SK-N-SH (cell line): ENCODE data around the gene VSIG10L2. TPM values are rescaled to one million over a fixed set of nuclear protein-coding genes. Genes with fewer than 3 reads are reported as not detected.

Source experiments
- ELF1 ChIP-seq: IDR thresholded peaks from 2 replicates; pipeline ENCODE4 v1.4.0; 2012
- FOXM1 ChIP-seq: IDR thresholded peaks from 2 replicates; pipeline ENCODE4 v1.4.0; 2012; ENCODE audit warnings: low read depth, mild to moderate bottlenecking
- NFIC ChIP-seq: IDR thresholded peaks from 2 replicates; pipeline ENCODE4 v1.4.0; 2012; ENCODE audit warnings: borderline replicate concordance
- NRF1 ChIP-seq: IDR thresholded peaks from 2 replicates; pipeline ENCODE4 v1.6.1; 2012; ENCODE audit warnings: low read depth, mild to moderate bottlenecking, low read length
- RFX5 ChIP-seq: IDR thresholded peaks from 2 replicates; pipeline ENCODE4 v1.6.1; 2012; ENCODE audit warnings: mild to moderate bottlenecking, improper control_type of control experiment, low read length
- SMC3 ChIP-seq: IDR thresholded peaks from 2 replicates; pipeline ENCODE4 v1.6.1; 2012; ENCODE audit warnings: low read depth, low read length, improper control_type of control experiment
- YY1 ChIP-seq: IDR thresholded peaks from 2 replicates; pipeline ENCODE4 v1.4.0; 2012; ENCODE audit warnings: low read depth, mild to moderate bottlenecking
- polyA plus RNA-seq, 3 experiments: library from polyadenylated mRNA; depleted of rRNA; stranded (reverse); fragments of >200 nt; gene quantifications; 2 replicates each; pipeline ENCODE4 v1.2.3, GENCODE V29; 2012
- TF ChIP-seq, protein P1 (sequence below): fragments of 200-600 bp; sonication (generic); IDR thresholded peaks from 2 replicates; pipeline ENCODE4 v1.6.1; 2017; ENCODE audit warnings: antibody characterized with exemption, mild to moderate bottlenecking, moderate library complexity
- TF ChIP-seq, protein P2 (sequence below): fragments of 150-350 bp; IDR thresholded peaks from 2 replicates; pipeline ENCODE4 v1.6.1; 2017; ENCODE audit warnings: antibody characterized with exemption, low read length, low read depth, borderline replicate concordance
- TF ChIP-seq, protein P3 (sequence below): IDR thresholded peaks from 2 replicates; pipeline ENCODE4 v1.4.0; 2012; ENCODE audit warnings: low read depth, borderline replicate concordance
- TF ChIP-seq, protein P4 (sequence below): IDR thresholded peaks from 2 replicates; pipeline ENCODE4; 2012
- TF ChIP-seq, protein P5 (sequence below): IDR thresholded peaks from 2 replicates; pipeline ENCODE4 v1.6.1; 2012; ENCODE audit warnings: mild to moderate bottlenecking, low read depth, low read length, moderate library complexity

VSIG10L2 gene
- polyA plus RNA-seq, 1 of the 3 experiments (the other 2 are of a cell fraction) = 0.02 TPM

DNA sequence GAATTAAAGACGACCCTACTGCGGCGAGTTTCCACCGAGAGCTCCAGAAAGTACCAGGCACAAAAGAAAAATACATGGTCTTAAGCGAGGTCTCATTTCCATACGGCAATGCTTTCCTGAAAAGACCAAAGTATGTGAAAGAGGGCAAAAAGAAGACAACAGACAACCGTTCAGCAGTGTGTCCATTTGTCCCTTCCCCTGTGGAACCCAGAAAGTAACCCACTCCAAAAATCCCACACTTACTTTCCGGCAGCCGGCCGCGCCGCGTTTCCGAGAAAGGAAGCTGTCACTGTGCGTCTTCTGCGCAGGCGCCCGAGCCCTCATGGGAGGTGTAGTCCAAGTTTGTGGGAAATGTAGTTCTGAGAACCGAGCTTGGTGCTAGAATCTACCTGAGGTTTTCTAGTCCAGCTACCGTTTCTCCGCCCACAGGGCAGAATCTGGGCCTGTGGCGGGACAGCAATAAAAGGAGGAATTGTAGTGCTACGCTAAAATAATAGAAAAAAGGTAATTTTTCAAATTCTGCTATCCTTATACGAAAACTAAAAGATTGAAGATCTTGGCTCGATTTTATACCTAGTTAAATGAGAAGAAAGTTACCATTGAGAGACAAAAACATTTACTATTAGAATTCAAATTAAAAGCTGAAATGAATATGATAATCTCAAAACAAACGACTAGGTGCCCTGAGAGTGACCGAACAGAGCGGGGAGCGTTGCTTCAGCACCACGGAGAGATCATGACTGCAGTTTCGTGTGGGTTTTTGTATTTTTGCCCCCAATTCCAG, 42.7 kb upstream of the VSIG10L2 start, which contains the start of gene PUS3 (continued):
- TF ChIP-seq, protein P1, sequence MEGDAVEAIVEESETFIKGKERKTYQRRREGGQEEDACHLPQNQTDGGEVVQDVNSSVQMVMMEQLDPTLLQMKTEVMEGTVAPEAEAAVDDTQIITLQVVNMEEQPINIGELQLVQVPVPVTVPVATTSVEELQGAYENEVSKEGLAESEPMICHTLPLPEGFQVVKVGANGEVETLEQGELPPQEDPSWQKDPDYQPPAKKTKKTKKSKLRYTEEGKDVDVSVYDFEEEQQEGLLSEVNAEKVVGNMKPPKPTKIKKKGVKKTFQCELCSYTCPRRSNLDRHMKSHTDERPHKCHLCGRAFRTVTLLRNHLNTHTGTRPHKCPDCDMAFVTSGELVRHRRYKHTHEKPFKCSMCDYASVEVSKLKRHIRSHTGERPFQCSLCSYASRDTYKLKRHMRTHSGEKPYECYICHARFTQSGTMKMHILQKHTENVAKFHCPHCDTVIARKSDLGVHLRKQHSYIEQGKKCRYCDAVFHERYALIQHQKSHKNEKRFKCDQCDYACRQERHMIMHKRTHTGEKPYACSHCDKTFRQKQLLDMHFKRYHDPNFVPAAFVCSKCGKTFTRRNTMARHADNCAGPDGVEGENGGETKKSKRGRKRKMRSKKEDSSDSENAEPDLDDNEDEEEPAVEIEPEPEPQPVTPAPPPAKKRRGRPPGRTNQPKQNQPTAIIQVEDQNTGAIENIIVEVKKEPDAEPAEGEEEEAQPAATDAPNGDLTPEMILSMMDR = no peak
- no peak for TF ChIP-seq YY1
- TF ChIP-seq FOXM1 = no peak
- peak; percentile 83 for TF ChIP-seq NRF1
- TF ChIP-seq, protein P2, sequence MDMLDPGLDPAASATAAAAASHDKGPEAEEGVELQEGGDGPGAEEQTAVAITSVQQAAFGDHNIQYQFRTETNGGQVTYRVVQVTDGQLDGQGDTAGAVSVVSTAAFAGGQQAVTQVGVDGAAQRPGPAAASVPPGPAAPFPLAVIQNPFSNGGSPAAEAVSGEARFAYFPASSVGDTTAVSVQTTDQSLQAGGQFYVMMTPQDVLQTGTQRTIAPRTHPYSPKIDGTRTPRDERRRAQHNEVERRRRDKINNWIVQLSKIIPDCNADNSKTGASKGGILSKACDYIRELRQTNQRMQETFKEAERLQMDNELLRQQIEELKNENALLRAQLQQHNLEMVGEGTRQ = no peak
- TF ChIP-seq RFX5 = no peak
- TF ChIP-seq, protein P3, sequence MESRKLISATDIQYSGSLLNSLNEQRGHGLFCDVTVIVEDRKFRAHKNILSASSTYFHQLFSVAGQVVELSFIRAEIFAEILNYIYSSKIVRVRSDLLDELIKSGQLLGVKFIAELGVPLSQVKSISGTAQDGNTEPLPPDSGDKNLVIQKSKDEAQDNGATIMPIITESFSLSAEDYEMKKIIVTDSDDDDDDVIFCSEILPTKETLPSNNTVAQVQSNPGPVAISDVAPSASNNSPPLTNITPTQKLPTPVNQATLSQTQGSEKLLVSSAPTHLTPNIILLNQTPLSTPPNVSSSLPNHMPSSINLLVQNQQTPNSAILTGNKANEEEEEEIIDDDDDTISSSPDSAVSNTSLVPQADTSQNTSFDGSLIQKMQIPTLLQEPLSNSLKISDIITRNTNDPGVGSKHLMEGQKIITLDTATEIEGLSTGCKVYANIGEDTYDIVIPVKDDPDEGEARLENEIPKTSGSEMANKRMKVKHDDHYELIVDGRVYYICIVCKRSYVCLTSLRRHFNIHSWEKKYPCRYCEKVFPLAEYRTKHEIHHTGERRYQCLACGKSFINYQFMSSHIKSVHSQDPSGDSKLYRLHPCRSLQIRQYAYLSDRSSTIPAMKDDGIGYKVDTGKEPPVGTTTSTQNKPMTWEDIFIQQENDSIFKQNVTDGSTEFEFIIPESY = no peak
- peak; percentile 31; the same call in 1 of the 2 replicates for TF ChIP-seq ELF1
- no peak for TF ChIP-seq NFIC
- TF ChIP-seq, protein P4, sequence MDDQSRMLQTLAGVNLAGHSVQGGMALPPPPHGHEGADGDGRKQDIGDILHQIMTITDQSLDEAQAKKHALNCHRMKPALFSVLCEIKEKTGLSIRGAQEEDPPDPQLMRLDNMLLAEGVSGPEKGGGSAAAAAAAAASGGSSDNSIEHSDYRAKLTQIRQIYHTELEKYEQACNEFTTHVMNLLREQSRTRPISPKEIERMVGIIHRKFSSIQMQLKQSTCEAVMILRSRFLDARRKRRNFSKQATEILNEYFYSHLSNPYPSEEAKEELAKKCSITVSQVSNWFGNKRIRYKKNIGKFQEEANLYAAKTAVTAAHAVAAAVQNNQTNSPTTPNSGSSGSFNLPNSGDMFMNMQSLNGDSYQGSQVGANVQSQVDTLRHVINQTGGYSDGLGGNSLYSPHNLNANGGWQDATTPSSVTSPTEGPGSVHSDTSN = no peak
- TF ChIP-seq SMC3 = no peak
- TF ChIP-seq, protein P5, sequence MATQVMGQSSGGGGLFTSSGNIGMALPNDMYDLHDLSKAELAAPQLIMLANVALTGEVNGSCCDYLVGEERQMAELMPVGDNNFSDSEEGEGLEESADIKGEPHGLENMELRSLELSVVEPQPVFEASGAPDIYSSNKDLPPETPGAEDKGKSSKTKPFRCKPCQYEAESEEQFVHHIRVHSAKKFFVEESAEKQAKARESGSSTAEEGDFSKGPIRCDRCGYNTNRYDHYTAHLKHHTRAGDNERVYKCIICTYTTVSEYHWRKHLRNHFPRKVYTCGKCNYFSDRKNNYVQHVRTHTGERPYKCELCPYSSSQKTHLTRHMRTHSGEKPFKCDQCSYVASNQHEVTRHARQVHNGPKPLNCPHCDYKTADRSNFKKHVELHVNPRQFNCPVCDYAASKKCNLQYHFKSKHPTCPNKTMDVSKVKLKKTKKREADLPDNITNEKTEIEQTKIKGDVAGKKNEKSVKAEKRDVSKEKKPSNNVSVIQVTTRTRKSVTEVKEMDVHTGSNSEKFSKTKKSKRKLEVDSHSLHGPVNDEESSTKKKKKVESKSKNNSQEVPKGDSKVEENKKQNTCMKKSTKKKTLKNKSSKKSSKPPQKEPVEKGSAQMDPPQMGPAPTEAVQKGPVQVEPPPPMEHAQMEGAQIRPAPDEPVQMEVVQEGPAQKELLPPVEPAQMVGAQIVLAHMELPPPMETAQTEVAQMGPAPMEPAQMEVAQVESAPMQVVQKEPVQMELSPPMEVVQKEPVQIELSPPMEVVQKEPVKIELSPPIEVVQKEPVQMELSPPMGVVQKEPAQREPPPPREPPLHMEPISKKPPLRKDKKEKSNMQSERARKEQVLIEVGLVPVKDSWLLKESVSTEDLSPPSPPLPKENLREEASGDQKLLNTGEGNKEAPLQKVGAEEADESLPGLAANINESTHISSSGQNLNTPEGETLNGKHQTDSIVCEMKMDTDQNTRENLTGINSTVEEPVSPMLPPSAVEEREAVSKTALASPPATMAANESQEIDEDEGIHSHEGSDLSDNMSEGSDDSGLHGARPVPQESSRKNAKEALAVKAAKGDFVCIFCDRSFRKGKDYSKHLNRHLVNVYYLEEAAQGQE = peak; percentile 96
